Activated naive CD4-positive, alpha-beta T cell treated with anti-CD3 and anti-CD28 coated beads, Interleukin-2, amount 50 U/mL, for 24 hours (primary cell): ENCODE results near the gene MLH3.

Experiments used
- H3K27ac Mint-ChIP-seq: one replicate; pipeline ENCODE4 v1.8.0; 2021; ENCODE audit warnings: mild to moderate bottlenecking, mixed read lengths
- H3K27me3 Mint-ChIP-seq: one replicate; pipeline ENCODE4 v1.8.0; 2021; ENCODE audit warnings: mixed read lengths
- H3K36me3 Mint-ChIP-seq: one replicate; pipeline ENCODE4 v1.8.0; 2021; ENCODE audit warnings: mixed read lengths
- H3K4me1 Mint-ChIP-seq: one replicate; pipeline ENCODE4 v1.8.0; 2021; ENCODE audit warnings: mixed read lengths
- H3K4me3 Mint-ChIP-seq: one replicate; pipeline ENCODE4 v1.8.0; 2021; ENCODE audit warnings: mild to moderate bottlenecking, mixed read lengths
- H3K9me3 Mint-ChIP-seq: one replicate; pipeline ENCODE4 v1.8.0; 2021; ENCODE audit warnings: mixed read lengths

Gene MLH3

DNA sequence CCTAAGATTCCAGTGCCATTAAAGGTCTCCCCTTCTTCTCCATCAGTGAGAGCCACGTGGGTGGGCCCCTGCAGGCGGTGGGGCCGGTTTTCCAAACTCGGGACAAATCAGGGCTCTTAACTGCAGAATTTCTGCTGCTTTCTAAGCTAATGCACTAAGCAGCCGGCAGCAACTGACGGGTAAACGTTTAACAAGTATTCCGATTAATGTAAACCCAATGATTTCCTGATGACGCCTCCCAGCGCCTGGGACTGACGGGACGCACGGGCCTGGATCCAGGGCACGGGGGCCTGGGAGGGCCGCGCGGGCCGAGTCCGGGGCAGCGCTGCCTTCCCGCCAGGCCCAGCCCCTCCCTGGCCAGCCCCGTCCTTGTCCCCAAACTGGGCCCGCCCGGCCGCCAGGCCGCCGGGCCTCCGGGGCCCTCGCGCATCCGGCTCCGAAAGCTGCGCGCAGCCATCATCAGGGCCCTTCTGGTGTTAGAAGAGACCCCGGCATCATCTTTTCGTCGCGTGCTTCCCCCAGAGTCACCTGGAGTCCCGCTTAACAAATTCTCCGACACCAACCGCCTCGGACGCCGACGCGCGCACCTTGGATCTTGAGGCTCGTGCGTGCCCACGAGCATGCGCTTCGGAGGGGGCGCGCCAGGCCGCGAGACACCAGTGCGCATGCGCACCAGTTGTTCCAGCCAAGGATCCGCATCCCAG lies at the start of gene MLH3:
TSS of gene MLH3 (minus strand) at position 616 of the 704 bp plus-strand sequence. CDS start 1,812 bp downstream, outside the sequence.
- H3K27me3 Mint-ChIP-seq = no peaks in the 10 kb centered on the region
- peak within 1 kb of the TSS; percentile 94 for H3K4me3 Mint-ChIP-seq
- peaks cover 56% of the 10 kb centered on the region for H3K4me1 Mint-ChIP-seq
- H3K36me3 Mint-ChIP-seq = peaks cover 29% of the 10 kb centered on the region
- H3K9me3 Mint-ChIP-seq = no peaks in the 10 kb centered on the region
- peak within 1 kb of the TSS; percentile 96 for H3K27ac Mint-ChIP-seq

DNA sequence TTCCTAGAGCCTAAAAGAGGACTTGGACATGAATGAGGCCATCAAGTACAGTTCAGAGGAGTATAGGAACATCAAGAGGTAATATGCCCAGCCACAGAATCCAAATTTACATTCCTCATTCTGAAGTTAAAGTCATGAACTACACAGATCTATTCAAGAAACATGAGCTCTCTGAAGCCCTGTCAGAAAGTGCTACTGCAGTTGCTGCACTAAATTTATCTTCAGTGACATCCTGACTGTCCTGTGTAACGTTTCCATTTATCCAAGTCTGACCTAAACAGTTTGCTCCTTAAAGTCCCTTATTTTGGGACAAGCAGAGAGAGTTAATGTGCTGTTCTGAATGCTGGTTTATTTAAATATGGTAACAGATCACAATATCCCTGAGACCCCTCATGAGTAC lies 47.4 kb upstream of the MLH3 start:
- H3K36me3 Mint-ChIP-seq = peaks cover 11% of the 10 kb centered on the region
- H3K4me3 Mint-ChIP-seq = no peak overlapping the region
- no peaks in the 10 kb centered on the region for H3K9me3 Mint-ChIP-seq
- H3K27me3 Mint-ChIP-seq = no peaks in the 10 kb centered on the region
- peaks cover 11% of the 10 kb centered on the region for H3K4me1 Mint-ChIP-seq
- peak overlapping the region; percentile 13 for H3K27ac Mint-ChIP-seq

DNA sequence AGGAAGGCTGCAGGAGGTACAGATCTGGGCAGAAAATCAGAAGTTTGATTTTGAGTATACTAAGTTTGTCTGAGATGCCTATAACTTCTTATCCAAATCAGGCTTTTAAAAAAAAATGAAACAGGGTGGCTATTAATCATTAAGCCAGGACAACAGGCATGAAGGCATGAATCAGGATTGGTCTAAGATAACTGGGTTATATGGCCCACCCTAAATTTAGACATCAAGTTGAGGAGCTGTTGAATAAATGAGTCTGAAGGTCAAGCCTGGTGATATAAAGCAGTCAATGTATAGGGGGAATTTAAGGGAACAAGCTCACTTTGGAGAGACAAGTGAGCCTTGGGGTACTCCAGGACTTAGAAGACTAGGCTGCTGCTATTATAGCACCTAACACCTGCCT lies 46.9 kb upstream of the MLH3 start:
- Mint-ChIP-seq H3K4me1 (peaks cover 11% of the 10 kb centered on the region), H3K4me3 (no peak overlapping the region), H3K36me3 (peaks cover 11% of the 10 kb centered on the region), H3K27ac (no peak overlapping the region), H3K27me3 (no peaks in the 10 kb centered on the region), H3K9me3 (no peaks in the 10 kb centered on the region)

DNA sequence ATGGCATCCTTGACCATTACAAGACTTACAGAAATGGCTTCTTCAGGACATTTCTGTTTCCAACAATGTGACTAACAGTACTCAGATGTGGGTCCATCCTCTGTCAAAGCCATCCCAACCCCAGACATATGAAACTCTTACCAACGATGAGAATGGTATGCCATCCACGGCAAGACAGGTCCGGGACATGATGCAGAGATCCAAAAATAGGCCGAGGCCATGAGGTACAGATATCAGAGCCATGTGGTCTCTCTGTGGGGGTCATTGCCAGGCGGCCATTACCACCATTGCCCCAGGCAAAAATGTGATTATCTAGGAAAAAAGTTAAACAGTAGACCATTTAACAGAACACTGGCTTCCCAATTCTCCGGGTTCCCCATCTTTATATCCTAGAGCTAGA lies 45.7 kb upstream of the MLH3 start:
- no peak overlapping the region for H3K4me3 Mint-ChIP-seq
- no peak overlapping the region for H3K27ac Mint-ChIP-seq
- H3K36me3 Mint-ChIP-seq = peaks cover 8% of the 10 kb centered on the region
- no peaks in the 10 kb centered on the region for H3K27me3 Mint-ChIP-seq
- H3K4me1 Mint-ChIP-seq = peaks cover 11% of the 10 kb centered on the region
- no peaks in the 10 kb centered on the region for H3K9me3 Mint-ChIP-seq

DNA sequence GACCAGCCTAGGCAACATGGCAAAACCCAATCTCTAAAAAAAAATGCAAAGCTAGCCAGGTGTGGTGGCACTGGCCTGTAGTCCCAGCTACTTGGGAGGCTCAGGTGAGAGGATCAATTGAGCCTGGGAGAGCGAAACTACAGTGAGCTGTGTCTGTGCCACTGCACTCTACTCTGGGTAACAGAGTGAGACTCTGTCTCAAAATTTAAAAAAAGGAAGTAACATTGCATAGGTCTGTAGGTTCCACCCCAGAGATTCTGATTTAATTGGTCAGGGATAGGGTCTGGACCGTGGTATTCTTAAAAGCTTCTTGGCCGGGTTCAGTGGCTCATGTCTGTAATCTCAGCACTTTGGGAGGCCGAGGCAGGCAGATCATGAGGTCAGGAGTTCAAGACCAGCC lies 44.4 kb upstream of the MLH3 start:
- H3K27me3 Mint-ChIP-seq = no peaks in the 10 kb centered on the region
- H3K9me3 Mint-ChIP-seq = no peaks in the 10 kb centered on the region
- peaks cover 8% of the 10 kb centered on the region for H3K36me3 Mint-ChIP-seq
- no peak overlapping the region for H3K27ac Mint-ChIP-seq
- H3K4me1 Mint-ChIP-seq = peaks cover 11% of the 10 kb centered on the region
- no peak overlapping the region for H3K4me3 Mint-ChIP-seq

DNA sequence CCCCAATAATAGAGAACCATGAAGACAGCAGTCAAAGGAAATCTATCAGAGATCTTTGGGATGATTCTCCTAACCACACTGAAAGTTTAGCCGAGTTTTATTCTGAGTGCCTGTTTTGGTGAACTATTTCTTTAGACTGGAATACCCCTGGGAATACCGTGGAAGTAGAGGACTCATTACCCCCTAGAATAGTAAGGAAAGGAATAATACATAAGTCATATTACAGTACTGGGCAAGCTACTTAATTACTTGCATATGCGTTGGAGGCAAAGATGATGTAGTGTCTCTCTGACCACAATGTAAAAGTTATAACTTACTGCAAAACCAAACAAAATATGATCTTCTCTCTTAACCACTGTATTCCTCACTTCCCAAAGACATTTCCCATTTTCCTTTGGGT lies 43.6 kb upstream of the MLH3 start:
- Mint-ChIP-seq H3K4me1 (peaks cover 11% of the 10 kb centered on the region), H3K27ac (no peak overlapping the region), H3K4me3 (no peak overlapping the region), H3K9me3 (no peaks in the 10 kb centered on the region), H3K36me3 (peaks cover 8% of the 10 kb centered on the region), H3K27me3 (no peaks in the 10 kb centered on the region)

DNA sequence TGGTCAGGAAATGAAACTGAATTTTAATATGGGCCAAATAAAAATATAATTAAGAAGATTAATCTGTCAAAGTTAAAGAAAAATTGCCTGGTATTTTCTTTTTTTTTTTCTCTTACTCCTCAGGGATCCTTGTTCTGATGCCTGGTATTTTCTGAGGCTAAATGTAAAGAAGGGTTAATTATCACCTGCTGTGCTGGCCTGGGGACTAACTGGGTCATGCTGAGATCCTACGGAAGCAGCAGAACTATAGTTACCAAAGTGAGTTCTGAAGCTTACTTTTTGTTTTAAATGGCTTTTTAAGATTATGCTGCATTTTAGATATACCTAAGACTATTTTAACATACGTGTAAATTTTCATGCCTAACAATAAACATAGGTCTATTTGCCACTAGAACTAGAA lies 41.4 kb upstream of the MLH3 start:
- H3K9me3 Mint-ChIP-seq = no peaks in the 10 kb centered on the region
- no peak overlapping the region for H3K27ac Mint-ChIP-seq
- peaks cover 4% of the 10 kb centered on the region for H3K36me3 Mint-ChIP-seq
- peaks cover under 1% of the 10 kb centered on the region for H3K4me1 Mint-ChIP-seq
- no peaks in the 10 kb centered on the region for H3K27me3 Mint-ChIP-seq
- no peak overlapping the region for H3K4me3 Mint-ChIP-seq

DNA sequence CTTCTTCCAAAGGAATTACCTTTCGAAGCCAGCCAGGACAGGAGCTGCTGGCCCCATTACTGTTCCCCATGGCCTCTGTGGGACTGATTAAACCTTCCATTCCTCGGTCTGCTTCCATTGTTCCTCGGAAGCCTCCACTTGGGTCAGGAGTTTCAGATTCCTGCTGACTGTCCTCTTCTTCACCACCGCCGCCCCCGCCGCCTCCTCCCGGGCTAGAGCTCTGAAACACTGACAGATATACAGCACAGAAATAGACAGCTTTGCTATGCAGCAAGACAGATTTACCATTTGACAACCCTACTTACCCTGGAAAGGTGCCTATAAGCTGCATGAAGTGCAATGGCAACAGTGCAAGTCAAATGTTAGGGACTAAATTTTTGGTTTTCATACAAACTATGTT lies 40.0 kb upstream of the MLH3 start:
- H3K4me3 Mint-ChIP-seq = no peak overlapping the region
- peaks cover 4% of the 10 kb centered on the region for H3K36me3 Mint-ChIP-seq
- no peaks in the 10 kb centered on the region for H3K27me3 Mint-ChIP-seq
- H3K4me1 Mint-ChIP-seq = no peaks in the 10 kb centered on the region
- H3K9me3 Mint-ChIP-seq = no peaks in the 10 kb centered on the region
- no peak overlapping the region for H3K27ac Mint-ChIP-seq

DNA sequence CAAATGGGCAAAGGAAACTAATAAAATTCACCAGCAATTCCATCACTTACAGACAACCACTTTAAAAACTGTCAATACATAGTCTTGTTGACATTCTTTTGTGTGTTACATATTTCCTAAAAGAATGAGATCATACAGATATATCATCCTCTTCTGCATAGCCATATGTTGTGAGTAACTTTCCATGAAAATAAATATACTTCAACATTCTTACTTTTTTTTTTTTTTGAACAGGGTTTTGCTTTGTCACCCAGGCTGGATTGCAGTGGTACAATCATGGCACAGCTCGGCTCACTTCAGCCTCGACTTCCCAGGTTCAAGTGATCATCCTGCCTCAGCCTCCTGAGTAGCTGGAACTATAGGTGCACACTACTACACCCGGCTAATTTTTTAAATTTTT lies 39.1 kb upstream of the MLH3 start:
- no peak overlapping the region for H3K27ac Mint-ChIP-seq
- no peaks in the 10 kb centered on the region for H3K9me3 Mint-ChIP-seq
- no peaks in the 10 kb centered on the region for H3K4me1 Mint-ChIP-seq
- peaks cover 5% of the 10 kb centered on the region for H3K36me3 Mint-ChIP-seq
- no peak overlapping the region for H3K4me3 Mint-ChIP-seq
- H3K27me3 Mint-ChIP-seq = no peaks in the 10 kb centered on the region

DNA sequence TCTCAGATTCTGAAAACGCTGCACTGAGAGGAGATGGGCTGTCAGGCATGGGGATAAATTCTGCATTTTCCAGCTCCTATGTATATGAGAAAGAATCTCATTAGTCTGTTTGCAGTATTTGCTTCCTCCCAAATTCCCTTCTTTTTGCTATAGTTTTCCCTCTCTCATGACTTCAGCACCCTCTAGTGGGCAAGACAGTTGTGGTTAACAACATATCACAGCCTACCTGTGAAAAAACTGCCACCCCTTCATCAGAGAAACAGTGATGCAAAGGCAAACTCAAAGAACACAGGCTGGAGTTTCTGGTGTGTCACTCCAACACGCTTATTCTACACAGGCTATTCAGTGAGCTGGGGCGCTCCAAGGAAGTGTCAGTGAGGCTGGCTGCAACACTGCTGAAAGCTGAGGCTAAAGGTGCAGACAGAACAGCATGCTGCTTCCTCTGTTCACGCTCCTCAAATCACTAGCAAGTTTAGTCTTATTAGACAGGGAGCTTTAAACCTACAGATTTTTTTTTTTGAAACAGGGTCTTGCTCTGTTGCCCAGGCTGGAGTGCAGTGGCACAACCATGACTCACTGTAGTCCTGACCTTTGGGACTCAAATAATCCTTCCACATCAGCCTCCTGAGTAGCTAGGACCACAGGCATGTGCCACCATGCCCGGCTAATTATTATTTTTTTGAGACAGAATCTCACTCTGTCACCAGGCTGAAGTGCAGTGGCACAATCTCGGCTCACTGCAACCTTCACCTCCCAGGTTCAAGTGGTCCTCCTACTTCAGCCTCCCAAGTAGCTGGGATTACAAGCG lies 37.5 kb upstream of the MLH3 start:
- H3K36me3 Mint-ChIP-seq = peaks cover 4% of the 10 kb centered on the region
- H3K27me3 Mint-ChIP-seq = no peaks in the 10 kb centered on the region
- H3K9me3 Mint-ChIP-seq = no peaks in the 10 kb centered on the region
- no peak overlapping the region for H3K4me3 Mint-ChIP-seq
- H3K4me1 Mint-ChIP-seq = no peaks in the 10 kb centered on the region
- no peak overlapping the region for H3K27ac Mint-ChIP-seq

DNA sequence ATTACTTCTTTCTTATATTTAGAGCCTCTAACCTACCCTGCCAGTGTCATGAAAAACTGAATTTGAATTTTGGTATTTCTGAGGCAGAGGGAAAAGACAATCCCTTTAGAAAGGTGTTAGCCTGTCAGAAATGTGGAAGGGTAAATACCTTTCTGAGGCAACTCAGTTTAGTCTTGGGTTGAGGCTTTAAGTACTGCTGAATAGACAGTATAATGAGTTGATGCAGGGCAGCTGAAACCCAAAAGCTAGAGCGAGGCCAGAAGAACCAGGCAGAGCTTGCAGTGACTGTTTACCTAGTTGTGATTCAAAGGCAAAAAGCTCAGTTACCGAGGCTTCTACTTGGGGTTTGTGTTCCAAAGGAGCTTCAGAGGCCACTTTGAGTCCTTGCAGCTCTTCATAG lies 36.9 kb upstream of the MLH3 start:
- H3K9me3 Mint-ChIP-seq = no peaks in the 10 kb centered on the region
- H3K27me3 Mint-ChIP-seq = no peaks in the 10 kb centered on the region
- H3K27ac Mint-ChIP-seq = no peak overlapping the region
- peaks cover 4% of the 10 kb centered on the region for H3K36me3 Mint-ChIP-seq
- H3K4me1 Mint-ChIP-seq = no peaks in the 10 kb centered on the region
- no peak overlapping the region for H3K4me3 Mint-ChIP-seq

DNA sequence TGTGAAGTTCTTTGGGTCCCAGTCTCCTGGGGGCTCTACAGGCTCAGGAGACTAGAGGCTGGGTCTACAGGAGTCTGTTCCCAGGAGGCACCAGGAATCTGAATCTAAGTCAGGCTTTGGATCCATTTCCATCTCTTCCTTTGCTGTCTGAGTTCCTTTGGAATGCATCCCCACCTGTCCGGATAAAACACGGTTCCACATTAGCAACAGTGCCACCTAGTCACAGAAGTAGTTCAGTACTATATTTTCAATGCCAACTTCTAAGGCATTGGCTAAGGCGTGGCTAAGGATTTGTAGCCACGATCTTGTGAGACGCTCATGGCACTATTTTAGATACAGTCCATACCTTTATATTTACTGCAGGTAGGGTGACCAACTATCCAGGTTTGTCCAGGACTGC lies 33.2 kb upstream of the MLH3 start:
- Mint-ChIP-seq H3K27ac (no peak overlapping the region), H3K4me1 (no peaks in the 10 kb centered on the region), H3K36me3 (peaks cover 6% of the 10 kb centered on the region), H3K27me3 (no peaks in the 10 kb centered on the region), H3K4me3 (no peak overlapping the region), H3K9me3 (no peaks in the 10 kb centered on the region)

DNA sequence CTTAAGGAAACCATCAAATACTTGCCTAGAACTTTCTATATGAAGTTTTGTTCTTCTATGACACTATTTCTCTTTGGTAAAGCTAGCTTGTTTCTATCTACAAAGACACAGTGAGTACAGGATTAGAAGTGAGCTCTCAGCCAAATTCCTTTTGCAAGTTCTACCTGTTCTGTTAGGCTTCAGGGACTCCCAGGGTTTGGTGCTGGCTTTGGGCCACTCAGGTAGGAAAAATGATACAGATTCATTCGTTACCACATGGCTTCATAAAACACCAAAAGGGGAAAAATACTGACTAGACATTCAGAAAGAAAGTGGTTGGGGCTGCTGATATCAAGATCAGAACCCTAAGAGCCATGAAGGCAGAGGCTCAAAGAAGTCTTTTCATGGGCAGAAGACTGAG lies 32.0 kb upstream of the MLH3 start:
- H3K36me3 Mint-ChIP-seq = peaks cover 6% of the 10 kb centered on the region
- H3K4me3 Mint-ChIP-seq = no peak overlapping the region
- H3K27me3 Mint-ChIP-seq = no peaks in the 10 kb centered on the region
- no peak overlapping the region for H3K27ac Mint-ChIP-seq
- H3K9me3 Mint-ChIP-seq = no peaks in the 10 kb centered on the region
- no peaks in the 10 kb centered on the region for H3K4me1 Mint-ChIP-seq

DNA sequence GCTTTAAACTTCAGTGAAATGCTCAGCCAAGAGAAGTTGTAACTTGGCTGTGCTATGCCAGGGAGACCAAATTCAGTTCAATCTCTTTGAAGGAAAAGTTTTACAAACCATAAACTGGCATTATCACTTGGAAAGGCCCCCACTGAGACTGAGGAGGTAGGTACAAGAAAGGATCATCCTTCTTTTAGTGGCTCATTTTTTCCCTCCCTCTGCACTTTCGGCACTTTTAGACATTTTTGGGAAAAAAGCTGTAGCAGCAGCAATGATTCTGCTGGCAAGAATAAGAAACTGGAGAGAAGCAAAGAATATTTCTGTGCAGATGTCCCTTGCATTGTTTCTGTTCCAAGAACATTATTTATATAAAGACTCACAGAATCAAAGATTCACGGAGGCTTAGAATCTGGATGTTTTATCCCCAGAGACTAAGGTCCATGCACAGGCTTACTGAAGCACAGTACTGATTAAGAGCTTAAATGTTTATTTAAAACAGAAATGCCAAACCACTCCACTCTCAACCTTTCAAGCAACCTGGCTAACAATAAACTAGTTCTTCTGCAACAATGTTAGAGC lies 30.5 kb upstream of the MLH3 start:
- Mint-ChIP-seq H3K4me1 (no peaks in the 10 kb centered on the region), H3K27ac (no peak overlapping the region), H3K27me3 (no peaks in the 10 kb centered on the region), H3K9me3 (no peaks in the 10 kb centered on the region), H3K36me3 (peaks cover 4% of the 10 kb centered on the region), H3K4me3 (no peak overlapping the region)

DNA sequence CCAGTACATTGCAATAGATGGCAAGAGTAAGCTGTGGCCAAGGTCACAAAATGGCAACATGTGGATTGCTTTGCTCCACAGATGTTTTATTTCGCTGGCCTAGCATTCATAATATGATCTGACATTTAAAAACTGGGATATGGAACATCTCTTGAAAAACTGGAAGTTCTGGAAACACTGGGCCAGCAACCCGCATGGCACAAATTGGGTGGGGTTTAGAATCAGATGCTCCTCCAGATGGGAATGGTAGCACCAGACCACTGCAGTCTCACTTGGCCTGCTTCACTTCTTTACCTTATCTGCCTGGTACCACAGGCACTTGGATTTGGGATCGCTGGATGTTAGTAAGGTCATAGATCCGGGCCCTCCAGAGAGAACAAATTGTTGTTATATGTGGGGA lies 28.3 kb upstream of the MLH3 start:
- Mint-ChIP-seq H3K4me1 (no peaks in the 10 kb centered on the region), H3K36me3 (peaks cover 2% of the 10 kb centered on the region), H3K4me3 (no peak overlapping the region), H3K9me3 (no peaks in the 10 kb centered on the region), H3K27me3 (no peaks in the 10 kb centered on the region), H3K27ac (no peak overlapping the region)

DNA sequence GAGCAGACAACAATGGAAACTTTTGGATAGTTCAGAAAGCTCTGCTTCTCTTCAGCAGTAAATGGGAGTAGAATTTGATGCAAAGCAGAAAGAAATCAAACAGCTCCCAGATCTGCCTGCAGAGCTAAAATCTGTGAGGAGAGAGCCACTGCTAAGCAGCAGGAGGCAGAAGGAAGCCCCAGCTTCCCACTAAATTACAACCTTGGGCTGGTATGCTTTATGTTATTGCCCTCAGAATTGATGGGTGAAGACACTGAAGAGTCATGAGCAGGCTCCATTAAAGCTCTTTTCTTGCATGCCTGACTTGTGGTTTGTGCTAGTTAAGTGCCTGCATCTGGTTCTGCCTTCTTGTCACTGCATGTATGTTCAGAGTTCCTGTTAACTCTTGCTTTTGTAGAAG lies 26.5 kb upstream of the MLH3 start:
- no peak overlapping the region for H3K4me3 Mint-ChIP-seq
- H3K27me3 Mint-ChIP-seq = no peaks in the 10 kb centered on the region
- H3K9me3 Mint-ChIP-seq = no peaks in the 10 kb centered on the region
- H3K4me1 Mint-ChIP-seq = no peaks in the 10 kb centered on the region
- no peak overlapping the region for H3K27ac Mint-ChIP-seq
- peaks cover 2% of the 10 kb centered on the region for H3K36me3 Mint-ChIP-seq
